ENCODE data around the gene KCNQ1.

GRCh38 chr11:2572491-2573239 is 127.9 kb downstream of the KCNQ1 start:
- TF ChIP-seq, protein P1, sequence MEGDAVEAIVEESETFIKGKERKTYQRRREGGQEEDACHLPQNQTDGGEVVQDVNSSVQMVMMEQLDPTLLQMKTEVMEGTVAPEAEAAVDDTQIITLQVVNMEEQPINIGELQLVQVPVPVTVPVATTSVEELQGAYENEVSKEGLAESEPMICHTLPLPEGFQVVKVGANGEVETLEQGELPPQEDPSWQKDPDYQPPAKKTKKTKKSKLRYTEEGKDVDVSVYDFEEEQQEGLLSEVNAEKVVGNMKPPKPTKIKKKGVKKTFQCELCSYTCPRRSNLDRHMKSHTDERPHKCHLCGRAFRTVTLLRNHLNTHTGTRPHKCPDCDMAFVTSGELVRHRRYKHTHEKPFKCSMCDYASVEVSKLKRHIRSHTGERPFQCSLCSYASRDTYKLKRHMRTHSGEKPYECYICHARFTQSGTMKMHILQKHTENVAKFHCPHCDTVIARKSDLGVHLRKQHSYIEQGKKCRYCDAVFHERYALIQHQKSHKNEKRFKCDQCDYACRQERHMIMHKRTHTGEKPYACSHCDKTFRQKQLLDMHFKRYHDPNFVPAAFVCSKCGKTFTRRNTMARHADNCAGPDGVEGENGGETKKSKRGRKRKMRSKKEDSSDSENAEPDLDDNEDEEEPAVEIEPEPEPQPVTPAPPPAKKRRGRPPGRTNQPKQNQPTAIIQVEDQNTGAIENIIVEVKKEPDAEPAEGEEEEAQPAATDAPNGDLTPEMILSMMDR (conservative IDR thresholded peaks at IDR 0.05; ENCODE audit: low read depth in 2 of 2), result no peak
- TF ChIP-seq EZH2phosphoT487 (IDR thresholded peaks at IDR 0.05; ENCODE audit: unreplicated experiment), result no peak
- no peak for TF ChIP-seq EZH2 (IDR thresholded peaks at IDR 0.05; ENCODE audit: low read depth, unreplicated experiment)
- no peak for TF ChIP-seq POLR2AphosphoS5 (IDR thresholded peaks at IDR 0.05; ENCODE audit: low read depth)
- TF ChIP-seq, protein P2, sequence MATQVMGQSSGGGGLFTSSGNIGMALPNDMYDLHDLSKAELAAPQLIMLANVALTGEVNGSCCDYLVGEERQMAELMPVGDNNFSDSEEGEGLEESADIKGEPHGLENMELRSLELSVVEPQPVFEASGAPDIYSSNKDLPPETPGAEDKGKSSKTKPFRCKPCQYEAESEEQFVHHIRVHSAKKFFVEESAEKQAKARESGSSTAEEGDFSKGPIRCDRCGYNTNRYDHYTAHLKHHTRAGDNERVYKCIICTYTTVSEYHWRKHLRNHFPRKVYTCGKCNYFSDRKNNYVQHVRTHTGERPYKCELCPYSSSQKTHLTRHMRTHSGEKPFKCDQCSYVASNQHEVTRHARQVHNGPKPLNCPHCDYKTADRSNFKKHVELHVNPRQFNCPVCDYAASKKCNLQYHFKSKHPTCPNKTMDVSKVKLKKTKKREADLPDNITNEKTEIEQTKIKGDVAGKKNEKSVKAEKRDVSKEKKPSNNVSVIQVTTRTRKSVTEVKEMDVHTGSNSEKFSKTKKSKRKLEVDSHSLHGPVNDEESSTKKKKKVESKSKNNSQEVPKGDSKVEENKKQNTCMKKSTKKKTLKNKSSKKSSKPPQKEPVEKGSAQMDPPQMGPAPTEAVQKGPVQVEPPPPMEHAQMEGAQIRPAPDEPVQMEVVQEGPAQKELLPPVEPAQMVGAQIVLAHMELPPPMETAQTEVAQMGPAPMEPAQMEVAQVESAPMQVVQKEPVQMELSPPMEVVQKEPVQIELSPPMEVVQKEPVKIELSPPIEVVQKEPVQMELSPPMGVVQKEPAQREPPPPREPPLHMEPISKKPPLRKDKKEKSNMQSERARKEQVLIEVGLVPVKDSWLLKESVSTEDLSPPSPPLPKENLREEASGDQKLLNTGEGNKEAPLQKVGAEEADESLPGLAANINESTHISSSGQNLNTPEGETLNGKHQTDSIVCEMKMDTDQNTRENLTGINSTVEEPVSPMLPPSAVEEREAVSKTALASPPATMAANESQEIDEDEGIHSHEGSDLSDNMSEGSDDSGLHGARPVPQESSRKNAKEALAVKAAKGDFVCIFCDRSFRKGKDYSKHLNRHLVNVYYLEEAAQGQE (IDR thresholded peaks at IDR 0.05; ENCODE audit: unreplicated experiment), result no peak
- TF ChIP-seq CREB1 (CRISPR knock-in tag; IDR thresholded peaks at IDR 0.05; ENCODE audit: low read depth), result no peak
- no peak for TF ChIP-seq JUNB (IDR thresholded peaks at IDR 0.05; ENCODE audit: unreplicated experiment)
- no peak for TF ChIP-seq ZNF331 (CRISPR knock-in tag; IDR thresholded peaks at IDR 0.05; ENCODE audit: low read depth)
- no peak for TF ChIP-seq STAT1 (IDR thresholded peaks at IDR 0.05; ENCODE audit: unreplicated experiment)

Data from GM23338 (cell line).